GM18861 (cell line): ENCODE data around the gene MFAP3L.

ENCODE experiments used
- ATAC-seq: cut with Tn5 transposase; IDR thresholded peaks from one replicate; pipeline ENCODE4 v1.9.1; 2021; ENCODE audit not compliant: unreplicated experiment

Gene MFAP3L

GRCh38 chr4:169988252-169988651 is 37.9 kb downstream of the MFAP3L start:
- no peak for ATAC-seq

GRCh38 chr4:169987327-169988228 is 38.6 kb downstream of the MFAP3L start:
- ATAC-seq, result no peak

GRCh38 chr4:169986369-169986768 is 39.8 kb downstream of the MFAP3L start:
- no peak for ATAC-seq

GRCh38 chr4:169985881-169986280 is 40.3 kb downstream of the MFAP3L start:
- no peak for ATAC-seq

GRCh38 chr4:169984745-169985144 is 41.5 kb downstream of the MFAP3L start:
- no peak for ATAC-seq

- no peak for ATAC-seq
These were observed 42.0 kb downstream of the MFAP3L start for GRCh38 chr4:169984173-169984572.

GRCh38 chr4:169976951-169977350 is 49.2 kb downstream of the MFAP3L start:
- ATAC-seq, result no peak

GRCh38 chr4:169975838-169976796 is 50.1 kb downstream of the MFAP3L start:
- ATAC-seq, result no peak

GRCh38 chr4:169975131-169975837 is 50.9 kb downstream of the MFAP3L start:
- no peak for ATAC-seq

GRCh38 chr4:169971456-169972015 is 54.7 kb downstream of the MFAP3L start:
- ATAC-seq, result no peak

GRCh38 chr4:169968999-169969398 is 57.2 kb downstream of the MFAP3L start:
- ATAC-seq, result no peak

- ATAC-seq, result no peak
These were observed 62.2 kb downstream of the MFAP3L start for GRCh38 chr4:169963998-169964397.

- no peak for ATAC-seq
These were observed 66.9 kb downstream of the MFAP3L start for GRCh38 chr4:169959254-169959653.

GRCh38 chr4:169958629-169959028 is 67.6 kb downstream of the MFAP3L start:
- no peak for ATAC-seq

- no peak for ATAC-seq
These were observed 68.4 kb downstream of the MFAP3L start for GRCh38 chr4:169957785-169958184.

GRCh38 chr4:169956091-169956843 is 69.9 kb downstream of the MFAP3L start:
- no peak for ATAC-seq

- no peak for ATAC-seq
These were observed 70.7 kb downstream of the MFAP3L start for GRCh38 chr4:169955521-169955920.

- no peak for ATAC-seq
These were observed 73.8 kb downstream of the MFAP3L start for GRCh38 chr4:169952236-169953002.

GRCh38 chr4:169948271-169948670 is 77.9 kb downstream of the MFAP3L start:
- no peak for ATAC-seq
